PC-9 (cell line): ENCODE results near the gene EIF4ENIF1. TPM values are rescaled to one million over a fixed set of nuclear protein-coding genes. Genes with fewer than 3 reads are reported as not detected.

ENCODE experiments used
- BruUV-seq: library from RNA; stranded (reverse); fragments of 400-500 nt; replicated peaks from 2 replicates; lab custom pipeline; 2021; lab: Mats Ljungman, UMichigan
- CTCF ChIA-PET: fragments of 300-600 bp; sonication (Branson Sonifier 250); formaldehyde crosslinking; loops from one replicate; lab custom pipeline; 2022; ENCODE audit warnings: antibody characterized with exemption; lab: Charles Lee
- POLR2A ChIA-PET: fragments of 300-600 bp; sonication (Branson Sonifier 250); formaldehyde crosslinking; loops from one replicate; lab custom pipeline; 2022; ENCODE audit warnings: antibody characterized with exemption; ENCODE audit not compliant: unreplicated experiment; lab: Charles Lee
- DNase-seq, 2 experiments: peaks; one replicate each; pipeline versions ENCODE4 v3.0.0 to v3.0.0-alpha.2; 2015 to 2022; ENCODE audit warnings: mixed read lengths in 1 of 2
- H2AFZ ChIP-seq: fragments of 200-600 bp; sonication (generic); 2 replicates; pipeline ENCODE4 v1.8.1; 2017; ENCODE audit warnings: antibody characterized with exemption
- H3F3A ChIP-seq: fragments of 200-600 bp; sonication (generic); 2 replicates; pipeline ENCODE4 v1.8.1; 2017; ENCODE audit warnings: antibody characterized with exemption, mild to moderate bottlenecking, low read depth; ENCODE audit not compliant: insufficient read depth
- H3K27ac ChIP-seq: fragments of 200-600 bp; sonication (generic); 2 replicates; pipeline ENCODE4 v1.6.1; 2016; ENCODE audit warnings: mixed run types
- H3K27me3 ChIP-seq: fragments of 200-600 bp; sonication (generic); 2 replicates; pipeline ENCODE4 v1.6.1; 2016; ENCODE audit warnings: low read depth, mixed run types; ENCODE audit not compliant: insufficient read depth
- H3K36me3 ChIP-seq: fragments of 200-600 bp; sonication (generic); 2 replicates; pipeline ENCODE4 v1.6.1; 2016; ENCODE audit warnings: low read depth, mixed run types
- H3K4me1 ChIP-seq: fragments of 200-600 bp; sonication (generic); replicated peaks from 2 replicates; pipeline ENCODE4 v1.6.1; 2016; ENCODE audit warnings: mixed run types; ENCODE audit not compliant: insufficient read depth
- H3K4me2 ChIP-seq: fragments of 200-600 bp; sonication (generic); 2 replicates; pipeline ENCODE4 v1.6.1; 2017; ENCODE audit warnings: mixed run types
- H3K4me3 ChIP-seq: fragments of 200-600 bp; sonication (generic); 2 replicates; pipeline ENCODE4 v1.6.1; 2016; ENCODE audit warnings: mixed run types
- H3K79me2 ChIP-seq: fragments of 200-600 bp; sonication (generic); 2 replicates; pipeline ENCODE4 v1.6.1; 2017; ENCODE audit warnings: low read depth, mixed run types
- H3K9me2 ChIP-seq: fragments of 200-600 bp; sonication (generic); 2 replicates; pipeline ENCODE4 v1.8.1; 2017; ENCODE audit warnings: mild to moderate bottlenecking; ENCODE audit not compliant: insufficient read depth
- H3K9me3 ChIP-seq: fragments of 200-600 bp; sonication (generic); 2 replicates; pipeline ENCODE4 v1.8.1; 2016; ENCODE audit warnings: low read depth; ENCODE audit not compliant: insufficient read depth
- H4K20me1 ChIP-seq: fragments of 200-600 bp; sonication (generic); 2 replicates; pipeline ENCODE4 v1.8.1; 2017; ENCODE audit not compliant: insufficient read depth
- CTCF ChIP-seq: fragments of 200-600 bp; sonication (generic); conservative IDR thresholded peaks from 2 replicates; pipeline ENCODE4 v1.6.1; 2017; ENCODE audit warnings: mixed run types, antibody characterized with exemption, mild to moderate bottlenecking, moderate library complexity
- EZH2 ChIP-seq: fragments of 200-600 bp; sonication (generic); IDR thresholded peaks from 2 replicates; pipeline ENCODE4 v1.8.0; 2017; ENCODE audit warnings: antibody characterized with exemption, low read depth
- intact Hi-C: fragments of 100-400 bp; cut with micrococcal nuclease; formaldehyde crosslinking; loops from one replicate; pipeline ENCODE4 v1.10.0; 2022; ENCODE audit not compliant: unreplicated experiment
- total RNA-seq: library from RNA; stranded (reverse); gene quantifications from 2 replicates; pipeline ENCODE4 v1.2.3, GENCODE V29; 2021

The EIF4ENIF1 gene
- total RNA-seq, 1 experiment from 2014 or later: 21.8 TPM

GRCh38 chr22:31399211-31400022, 90.2 kb downstream of the EIF4ENIF1 start, which contains the start of gene DRG1:
Gene DRG1 (plus strand): TSS chr22:31399604. CDS start chr22:31399684, 80 bp downstream.
- H3K4me3 ChIP-seq: peak within 1 kb of the TSS; percentile 90
- no peaks in the 10 kb centered on the region for H3K9me3 ChIP-seq
- peaks cover 18% of the 10 kb centered on the region for H3F3A ChIP-seq
- H3K4me1 ChIP-seq: peaks cover 14% of the 10 kb centered on the region
- H3K27ac ChIP-seq: peak within 1 kb of the TSS; percentile 34
- DNase-seq: peak; percentile 89 to 95
- TSS peak; percentile 64 for BruUV-seq
- TF ChIP-seq CTCF: no peak
- no peak for TF ChIP-seq EZH2
- CTCF ChIA-PET: no interaction called here
- H2AFZ ChIP-seq: peak within 1 kb of the TSS; percentile 96
- H4K20me1 ChIP-seq: 0 out of 2 replicates have a peak, but pooled peaks cover 4% of the 10 kb centered on the region
- peak within 1 kb of the TSS; percentile 95 for H3K4me2 ChIP-seq
- no peaks in the 10 kb centered on the region for H3K9me2 ChIP-seq
- intact Hi-C loops: loop anchor here (1.0 to 5.0 kb wide), 2 partner anchors 52 to 107 kb away; partner anchors contain the start of gene PIK3IP1
- no peaks in the 10 kb centered on the region for H3K27me3 ChIP-seq
- H3K79me2 ChIP-seq: peaks cover 46% of the 10 kb centered on the region
- H3K36me3 ChIP-seq: peaks cover 9% of the 10 kb centered on the region
- POLR2A ChIA-PET: interaction anchor here (0.5 to 0.6 kb wide), 3 partner anchors 8 to 203 kb away, joined by 3 to 6 read pairs (median 6); no protein-coding TSS in a partner anchor

DNA sequence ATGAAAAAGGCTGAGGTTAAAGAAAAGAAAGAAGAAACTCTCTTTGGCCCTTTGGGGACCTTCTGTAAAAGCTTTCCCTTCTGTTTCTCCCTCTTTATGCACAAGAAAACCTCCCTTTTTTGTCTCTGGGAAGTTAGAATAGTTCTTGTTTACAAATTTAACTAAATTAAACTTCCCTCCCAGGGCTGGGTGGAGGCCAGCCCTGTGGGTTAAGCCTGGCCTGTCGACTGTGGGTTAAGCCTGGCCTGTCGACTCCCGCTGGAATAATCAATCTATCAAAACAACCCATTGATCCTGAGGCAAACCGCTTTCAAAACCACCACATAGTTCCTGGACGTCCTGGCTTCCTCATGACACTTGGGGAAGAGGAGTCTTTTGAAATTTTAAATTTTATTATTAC, 91.4 kb downstream of the EIF4ENIF1 start:
- peaks cover 36% of the 10 kb centered on the region for H3K79me2 ChIP-seq
- no peak for TF ChIP-seq CTCF
- no peak for TF ChIP-seq EZH2
- H3F3A ChIP-seq: peaks cover 18% of the 10 kb centered on the region
- intact Hi-C loops: loop anchor here (5.0 kb wide), 1 partner anchor 106 kb away; the partner anchor contains the start of gene PIK3IP1
- H2AFZ ChIP-seq: 0 out of 2 replicates have a peak overlapping the region, but pooled peaks have one; percentile 29
- H3K9me2 ChIP-seq: no peaks in the 10 kb centered on the region
- no TSS peak for BruUV-seq
- H3K9me3 ChIP-seq: no peaks in the 10 kb centered on the region
- no peak for DNase-seq
- H3K4me1 ChIP-seq: peaks cover 14% of the 10 kb centered on the region
- H3K27me3 ChIP-seq: no peaks in the 10 kb centered on the region
- CTCF ChIA-PET: no interaction called here
- POLR2A ChIA-PET: interaction anchor here (0.6 kb wide), 1 partner anchor 108 kb away, joined by 3 read pairs; no protein-coding TSS in a partner anchor
- H4K20me1 ChIP-seq: no peaks in the 10 kb centered on the region
- no peak overlapping the region for H3K4me2 ChIP-seq
- H3K36me3 ChIP-seq: peaks cover 6% of the 10 kb centered on the region
- H3K4me3 ChIP-seq: no peak overlapping the region
- H3K27ac ChIP-seq: no peak overlapping the region

DNA sequence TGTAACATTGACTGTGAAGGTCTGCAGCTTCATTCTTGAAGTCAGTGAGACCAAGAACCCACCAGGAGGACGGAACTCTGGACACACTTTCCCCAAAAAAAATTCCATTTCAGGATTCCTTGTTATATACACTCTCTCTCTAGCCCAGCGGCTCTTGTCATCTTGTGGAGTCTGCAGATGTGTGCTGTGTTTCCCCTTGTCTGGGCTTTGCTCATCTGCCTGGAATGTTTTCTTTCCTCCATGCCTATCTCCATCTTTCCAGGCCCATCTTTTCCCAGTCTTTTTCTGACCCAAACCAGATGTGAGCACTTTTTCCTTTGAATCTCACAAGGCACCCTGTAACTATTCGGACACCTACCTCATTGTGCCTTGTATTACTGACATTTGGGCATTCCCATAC, 95.3 kb downstream of the EIF4ENIF1 start:
- Histone ChIP-seq H3K27me3 (no peaks in the 10 kb centered on the region), H2AFZ (no peak overlapping the region)
- TF ChIP-seq EZH2: no peak
- no peak for TF ChIP-seq CTCF

More for the DNA sequence above, 95.3 kb downstream of the EIF4ENIF1 start:
- POLR2A ChIA-PET: no interaction called here
- no TSS peak for BruUV-seq
- Histone ChIP-seq H3K36me3 (no peaks in the 10 kb centered on the region), H3K79me2 (no peaks in the 10 kb centered on the region), H3K4me3 (no peak overlapping the region), H3F3A (peaks cover 15% of the 10 kb centered on the region), H3K27ac (no peak overlapping the region), H3K4me1 (peaks cover 6% of the 10 kb centered on the region; the same call in 1 of the 2 replicates), H3K4me2 (no peak overlapping the region), H3K9me3 (no peaks in the 10 kb centered on the region), H3K9me2 (no peaks in the 10 kb centered on the region), H4K20me1 (no peaks in the 10 kb centered on the region)
- no peak for DNase-seq
- intact Hi-C loops: no loop called here
- CTCF ChIA-PET: no interaction called here
